Neuronal stem cell (in vitro differentiated cells): ENCODE data around the gene ADAM8.
A peak's percentile ranks its signal among the peaks of the same experiment; 100 is the strongest.

Experiments used
- DNase-seq: peaks from one replicate; pipeline ENCODE4 v3.0.0-alpha.2; 2013; ENCODE audit warnings: low spot score
- H2AFZ ChIP-seq: one replicate; pipeline ENCODE4 v1.6.1; 2013; ENCODE audit warnings: mild to moderate bottlenecking, low read length, inconsistent platforms
- H2AK5ac ChIP-seq: 2 replicates; pipeline ENCODE4 v1.6.1; 2013; ENCODE audit warnings: low read depth, mild to moderate bottlenecking, inconsistent platforms, low read length, moderate library complexity, mixed read lengths
- H2BK120ac ChIP-seq: 2 replicates; pipeline ENCODE4 v1.6.1; 2013; ENCODE audit warnings: low read depth, mild to moderate bottlenecking, inconsistent platforms, low read length, moderate library complexity, mixed read lengths
- H2BK12ac ChIP-seq: one replicate; pipeline ENCODE4 v1.6.1; 2013; ENCODE audit warnings: low read length, inconsistent platforms
- H2BK15ac ChIP-seq: 2 replicates; pipeline ENCODE4 v1.6.1; 2013; ENCODE audit warnings: mild to moderate bottlenecking, low read length, inconsistent platforms, mixed read lengths
- H2BK5ac ChIP-seq: one replicate; pipeline ENCODE4 v1.6.1; 2013; ENCODE audit warnings: inconsistent platforms, mild to moderate bottlenecking, low read length, moderate library complexity
- H3K14ac ChIP-seq: one replicate; pipeline ENCODE4 v1.6.1; 2013; ENCODE audit warnings: low read length, inconsistent platforms
- H3K18ac ChIP-seq: 2 replicates; pipeline ENCODE4 v1.6.1; 2013; ENCODE audit warnings: low read length, inconsistent platforms
- H3K23ac ChIP-seq: 2 replicates; pipeline ENCODE4 v1.6.1; 2013; ENCODE audit warnings: low read depth, mild to moderate bottlenecking, mixed read lengths, low read length, inconsistent platforms; ENCODE audit not compliant: poor library complexity
- H3K27ac ChIP-seq: replicated peaks from 3 replicates; pipeline ENCODE4 v1.5.1; 2013; ENCODE audit warnings: low read length, inconsistent platforms
- H3K27me3 ChIP-seq, 3 experiments: 2 replicates each; pipeline ENCODE4 v1.6.1; 2013; ENCODE audit warnings: low read length in 3 of 3, mild to moderate bottlenecking in 2 of 3, inconsistent platforms in 1 of 3, low read depth in 1 of 3, mixed read lengths in 1 of 3, moderate library complexity in 1 of 3; ENCODE audit not compliant: control insufficient read depth in 3 of 3, insufficient read depth in 3 of 3
- H3K36me3 ChIP-seq, 2 donors: replicated peaks in 1 of 2; 2 replicates each; pipeline ENCODE4 v1.6.1; 2013; ENCODE audit warnings: low read length in 2 of 2; ENCODE audit not compliant: control insufficient read depth in 2 of 2, insufficient read depth in 2 of 2
- H3K4ac ChIP-seq: 2 replicates; pipeline ENCODE4 v1.6.1; 2013; ENCODE audit warnings: inconsistent platforms, mild to moderate bottlenecking, low read length, moderate library complexity
- H3K4me1 ChIP-seq, 2 donors: 1 replicate in 1 of 2; 2 replicates in 1 of 2; pipeline ENCODE4 v1.6.1; 2013; ENCODE audit warnings: low read length in 2 of 2, low read depth in 1 of 2; ENCODE audit not compliant: control insufficient read depth in 2 of 2, insufficient read depth in 1 of 2
- H3K4me2 ChIP-seq: one replicate; pipeline ENCODE4 v1.6.1; 2013; ENCODE audit warnings: mild to moderate bottlenecking, low read length, inconsistent platforms; ENCODE audit not compliant: insufficient read depth, poor library complexity, severe bottlenecking
- H3K4me3 ChIP-seq, 2 donors: 2 replicates each; pipeline ENCODE4 v1.5.1; 2013; ENCODE audit warnings: low read length in 2 of 2, mild to moderate bottlenecking in 2 of 2, inconsistent platforms in 1 of 2, moderate library complexity in 1 of 2
- H3K79me1 ChIP-seq: one replicate; pipeline ENCODE4 v1.6.1; 2013; ENCODE audit warnings: low read depth, mild to moderate bottlenecking, inconsistent platforms, low read length, moderate library complexity
- H3K9ac ChIP-seq: one replicate; pipeline ENCODE4 v1.6.1; 2013; ENCODE audit warnings: mild to moderate bottlenecking, low read depth, low read length, inconsistent platforms; ENCODE audit not compliant: poor library complexity
- H3K9me3 ChIP-seq, 2 donors: replicated peaks in 1 of 2; 2 replicates each; pipeline versions ENCODE3 to v1.6.1; 2013; ENCODE audit warnings: low read length in 2 of 2, mild to moderate bottlenecking in 2 of 2, inconsistent platforms in 1 of 2, low read depth in 1 of 2, mixed read lengths in 1 of 2, moderate library complexity in 1 of 2; ENCODE audit not compliant: control insufficient read depth in 2 of 2, insufficient read depth in 1 of 2
- H4K8ac ChIP-seq: one replicate; pipeline ENCODE4 v1.6.1; 2013; ENCODE audit warnings: low read depth, mild to moderate bottlenecking, inconsistent platforms, low read length, moderate library complexity
- H4K91ac ChIP-seq: one replicate; pipeline ENCODE4 v1.6.1; 2013; ENCODE audit warnings: low read length, low read depth, mild to moderate bottlenecking, inconsistent platforms; ENCODE audit not compliant: poor library complexity
- WGBS, 2 donors: extraction: QIAGEN DNeasy Blood & Tissue Kit; methylation state at CpG; one replicate each; pipeline ENCODE4 v1.1.7; 2013; ENCODE audit warnings: missing lambda C conversion rate in 2 of 2, mixed read lengths in 1 of 2; ENCODE audit not compliant: insufficient read length in 2 of 2, insufficient replicate concordance in 1 of 2; ENCODE audit errors: extremely low coverage in 2 of 2; 5-methylcytosine and 5-hydroxymethylcytosine counted together

ADAM8 gene

DNA sequence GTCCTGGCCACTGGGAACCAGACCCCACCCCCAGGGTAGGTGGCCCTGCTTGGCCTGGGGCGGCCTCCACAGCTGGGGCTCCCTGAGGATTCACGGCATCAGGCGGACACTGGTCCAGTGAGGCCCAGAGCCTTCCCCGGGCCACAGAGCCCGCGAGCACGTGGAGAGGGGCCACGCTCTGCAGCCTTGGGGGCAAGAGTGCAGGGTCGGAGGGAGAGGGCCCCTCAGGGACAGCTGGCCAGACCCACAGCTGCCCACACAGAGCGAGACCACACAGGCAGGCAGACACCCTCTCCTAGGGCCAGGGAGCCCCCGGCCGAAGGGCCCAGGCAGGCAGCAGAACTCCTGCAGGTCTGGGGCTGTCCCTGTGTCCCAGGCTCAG, 28.3 kb downstream of the ADAM8 start:
- peak overlapping the region; percentile 99 for H2BK15ac ChIP-seq
- H3K36me3 ChIP-seq: no peaks in the 10 kb centered on the region
- H3K4me2 ChIP-seq: no peak overlapping the region
- peak overlapping the region; percentile 75 for H2AFZ ChIP-seq
- peaks cover 4% of the 10 kb centered on the region for H3K79me1 ChIP-seq
- no peak overlapping the region for H3K4me3 ChIP-seq
- H3K27me3 ChIP-seq: peaks cover 0 to 32% (median 0%) of the 10 kb centered on the region in 3 experiments
- DNase-seq: no peak
- H3K4ac ChIP-seq: no peak overlapping the region
- peak overlapping the region; percentile 82 for H2BK5ac ChIP-seq
- H2BK120ac ChIP-seq: peak overlapping the region; percentile 96
- H3K9me3 ChIP-seq: peaks cover 0 to 3% of the 10 kb centered on the region in 2 donors
- H2BK12ac ChIP-seq: peak overlapping the region; percentile 58
- H4K8ac ChIP-seq: no peak overlapping the region
- peak overlapping the region; percentile 14 for H3K14ac ChIP-seq
- no peak overlapping the region for H3K23ac ChIP-seq
- no peak overlapping the region for H3K9ac ChIP-seq
- H2AK5ac ChIP-seq: peak overlapping the region; percentile 79
- peak overlapping the region; percentile 57 for H3K18ac ChIP-seq
- peaks cover 13 to 39% of the 10 kb centered on the region in 2 donors for H3K4me1 ChIP-seq
- no peak overlapping the region for H3K27ac ChIP-seq
- no CpG with 5 or more reads among the region's 12 CpGs for WGBS, 2 donors
- H4K91ac ChIP-seq: no peak overlapping the region

DNA sequence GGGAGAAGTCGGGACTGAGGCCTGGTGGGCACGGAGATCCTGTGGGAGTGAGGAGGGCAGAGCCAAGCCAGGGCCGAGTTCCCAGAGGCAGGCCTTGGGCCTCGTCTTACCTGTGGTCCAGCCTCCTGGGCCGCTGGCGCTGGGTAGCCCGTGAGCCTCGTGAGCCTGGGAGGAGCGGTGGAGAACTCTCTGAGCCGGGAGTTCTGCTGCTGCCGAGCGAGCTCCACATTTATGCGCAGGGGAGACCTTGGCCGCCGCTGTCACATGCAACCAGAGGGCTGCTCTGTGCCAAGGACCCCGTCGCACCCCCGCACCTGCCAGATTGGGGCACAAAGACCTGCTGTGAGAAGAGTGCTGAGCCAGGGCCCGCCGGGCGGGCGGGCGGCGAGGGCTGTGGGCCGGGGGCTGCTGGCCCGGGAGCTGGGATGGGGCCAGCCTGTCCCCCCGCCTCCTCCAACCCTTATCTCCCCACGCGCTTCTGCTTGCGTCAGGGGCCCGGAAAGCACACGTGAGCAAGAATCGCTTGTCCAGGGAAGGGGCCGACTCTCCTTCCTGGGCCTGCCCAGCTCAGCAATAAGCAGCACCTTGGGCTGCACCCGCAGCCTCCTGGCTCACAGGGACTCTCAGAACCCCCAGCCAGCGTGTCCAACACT, 28.9 kb downstream of the ADAM8 start:
- Histone ChIP-seq H3K4me3 (no peak overlapping the region), H2AFZ (peak overlapping the region; percentile 75), H3K27ac (no peak overlapping the region), H3K9ac (peak overlapping the region; percentile 44), H3K18ac (peak overlapping the region; percentile 87), H3K4me2 (no peak overlapping the region), H4K8ac (no peak overlapping the region), H3K27me3 (peaks cover 0 to 38% (median 4%) of the 10 kb centered on the region in 3 experiments), H2BK12ac (peak overlapping the region; percentile 41), H3K23ac (no peak overlapping the region), H2BK15ac (peak overlapping the region; percentile 99), H4K91ac (no peak overlapping the region), H3K4me1 (peaks cover 16 to 39% of the 10 kb centered on the region in 2 donors), H3K9me3 (peaks cover 0 to 3% of the 10 kb centered on the region in 2 donors), H3K14ac (no peak overlapping the region), H3K36me3 (no peaks in the 10 kb centered on the region), H3K4ac (no peak overlapping the region), H2AK5ac (peak overlapping the region; percentile 94), H2BK5ac (peak overlapping the region; percentile 82), H3K79me1 (peaks cover 7% of the 10 kb centered on the region), H2BK120ac (peak overlapping the region; percentile 96)
- no CpG with 5 or more reads among the region's 36 CpGs for WGBS, 2 donors
- no peak for DNase-seq

DNA sequence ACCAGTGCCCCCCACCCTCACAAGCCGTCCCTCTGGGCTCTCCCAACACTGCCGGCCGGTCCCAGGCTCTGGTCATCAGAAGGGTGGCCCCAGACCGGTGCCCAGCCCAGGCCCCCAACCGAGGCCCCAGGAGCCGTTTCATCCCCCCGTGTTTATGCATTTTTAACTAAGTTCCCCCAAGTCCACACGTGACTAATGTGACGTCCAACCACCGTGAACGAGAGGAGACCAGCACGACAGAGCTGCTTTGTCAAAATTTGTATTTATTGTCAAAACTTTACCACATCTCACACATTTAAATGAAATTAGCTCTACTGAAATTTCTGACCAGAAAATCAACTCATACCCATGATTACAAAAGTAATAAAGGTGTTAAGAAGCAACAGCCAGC, 30.4 kb downstream of the ADAM8 start:
- no peak for DNase-seq
- Histone ChIP-seq H3K4me2 (no peak overlapping the region), H3K4ac (no peak overlapping the region), H4K91ac (no peak overlapping the region), H2BK15ac (peak overlapping the region; percentile 75), H2BK120ac (no peak overlapping the region), H4K8ac (no peak overlapping the region), H3K23ac (no peak overlapping the region), H2AK5ac (peak overlapping the region; percentile 97), H2BK12ac (no peak overlapping the region), H3K18ac (no peak overlapping the region), H2BK5ac (no peak overlapping the region), H3K27ac (no peak overlapping the region), H3K4me1 (peaks cover 14 to 39% of the 10 kb centered on the region in 2 donors), H3K14ac (peak overlapping the region; percentile 56), H3K36me3 (no peaks in the 10 kb centered on the region), H3K9me3 (peaks cover 0 to 3% of the 10 kb centered on the region in 2 donors), H3K9ac (no peak overlapping the region), H3K4me3 (no peak overlapping the region), H3K79me1 (peaks cover 7% of the 10 kb centered on the region), H2AFZ (no peak overlapping the region), H3K27me3 (peaks cover 0 to 52% (median 4%) of the 10 kb centered on the region in 3 experiments)
- no CpG with 5 or more reads among the region's 12 CpGs for WGBS, 2 donors

DNA sequence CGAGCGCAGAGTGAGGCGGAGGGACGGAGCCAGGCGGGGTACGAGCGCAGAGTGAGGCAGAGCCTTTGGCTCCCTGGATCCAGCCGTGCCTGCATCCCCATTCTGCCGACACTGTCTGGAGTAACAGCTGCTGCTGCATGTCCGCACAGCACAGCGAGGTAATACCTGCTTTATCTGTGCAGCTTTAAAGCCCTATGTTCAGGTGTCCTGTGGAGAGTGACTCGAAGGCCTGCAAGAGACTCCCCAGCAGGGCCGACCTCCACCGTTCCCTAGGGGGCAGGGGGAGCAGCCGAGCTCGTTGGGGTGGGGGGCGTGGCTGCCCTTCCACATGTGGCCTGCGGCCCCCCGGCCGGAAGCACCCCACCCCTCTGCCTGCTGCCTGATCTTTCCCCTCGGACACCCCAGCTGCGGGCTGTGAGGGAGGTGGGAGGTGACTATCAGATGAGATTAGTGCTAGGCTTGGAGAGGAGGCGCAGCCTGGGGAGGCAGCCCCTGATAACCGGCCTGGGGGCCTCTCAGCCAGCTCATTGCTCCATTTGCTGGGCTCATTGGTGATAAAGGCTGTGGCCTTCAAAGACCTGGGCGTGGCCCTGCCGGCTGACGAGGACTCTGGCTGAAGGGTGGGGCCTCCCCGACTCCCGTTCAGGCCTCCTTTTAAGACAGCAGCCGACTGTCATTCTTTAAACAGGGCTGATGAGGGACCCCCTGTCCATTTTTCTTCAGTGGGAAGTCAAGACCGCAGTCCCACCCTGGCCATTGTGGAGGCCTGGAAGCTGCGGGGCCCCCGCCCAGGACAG, 31.0 kb downstream of the ADAM8 start:
- Histone ChIP-seq H2BK15ac (peak overlapping the region; percentile 87), H3K9me3 (peaks cover 0 to 3% of the 10 kb centered on the region in 2 donors), H3K4me3 (peak overlapping the region in 1 of 2 donors; percentile 34), H2AFZ (peak overlapping the region; percentile 29), H3K27me3 (peaks cover 0 to 57% (median 4%) of the 10 kb centered on the region in 3 experiments), H4K8ac (peak overlapping the region; percentile 72), H2BK5ac (peak overlapping the region; percentile 82), H4K91ac (peak overlapping the region; percentile 92), H3K4ac (no peak overlapping the region), H2BK120ac (peak overlapping the region; percentile 67), H3K27ac (no peak overlapping the region), H3K36me3 (no peaks in the 10 kb centered on the region), H3K23ac (peak overlapping the region; percentile 91), H3K4me2 (no peak overlapping the region), H3K14ac (peak overlapping the region; percentile 82), H2AK5ac (peak overlapping the region; percentile 99), H2BK12ac (peak overlapping the region; percentile 94), H3K18ac (peak overlapping the region; percentile 95), H3K4me1 (peaks cover 14 to 39% of the 10 kb centered on the region in 2 donors), H3K9ac (no peak overlapping the region), H3K79me1 (peaks cover 7% of the 10 kb centered on the region)
- no CpG with 5 or more reads among the region's 33 CpGs for WGBS, 2 donors
- DNase-seq: no peak
